K562 (cell line): ENCODE results near the gene HUNK. TPM values are rescaled to one million over a fixed set of nuclear protein-coding genes. Genes with fewer than 3 reads are reported as not detected.

Experiments
- ATAC-seq: fragments of 200-7000 bp; cut with Tn5 transposase; 3 replicates; pipeline ENCODE4 v1.9.1; 2020; ENCODE audit warnings: moderate library complexity
- BruUV-seq: library from RNA; stranded (reverse); fragments of 400-500 nt; replicated peaks from 2 replicates; lab custom pipeline; 2021; lab: Mats Ljungman, UMichigan
- CTCF ChIA-PET: fragments of 300-600 bp; formaldehyde crosslinking; extraction: SDS; loops from one replicate; lab custom pipeline; 2021; ENCODE audit warnings: low intra/inter-chr PET ratio; lab: Yijun Ruan, JAX
- POLR2A ChIA-PET: fragments of 300-600, 350-650 bp; sonication (Branson Sonifier 250); formaldehyde crosslinking; extraction: SDS; loops from one replicate; lab custom pipeline; 2021; ENCODE audit warnings: antibody characterized with exemption, inconsistent platforms; lab: Yijun Ruan, JAX
- DNase-seq, 4 experiments: peaks; one replicate each; pipeline versions ENCODE4 v3.0.0 to v3.0.0-alpha.2; 2011 to 2018; ENCODE audit warnings: low spot score in 3 of 4, mixed read lengths in 3 of 4; ENCODE audit errors: extremely low read depth in 1 of 4
- FAIRE-seq: peaks from 2 replicates; lab custom pipeline; 2011; peaks lifted over from hg19 to GRCh38; lab: Jason Lieb, UNC
- H2AFZ ChIP-seq: 2 replicates; pipeline ENCODE4 v1.6.0; 2011; ENCODE audit warnings: low read depth, low read length, control low read depth, inconsistent platforms
- H3K27ac ChIP-seq: fragments of 200-600 bp; 3 replicates; pipeline ENCODE4 v1.8.0; 2011; ENCODE audit warnings: low read depth, mild to moderate bottlenecking, control low read depth, inconsistent platforms, low read length, moderate library complexity, mixed read lengths; ENCODE audit errors: extremely low read depth
- H3K27me3 ChIP-seq, 2 experiments: fragments of 300-600 bp in 1 of 2; 2 replicates in 1 of 2; 3 replicates in 1 of 2; pipeline versions ENCODE4 v1.6.0 to v1.8.0; 2011; ENCODE audit warnings: inconsistent platforms in 2 of 2, low read length in 2 of 2, mild to moderate bottlenecking in 1 of 2, mixed read lengths in 1 of 2, moderate library complexity in 1 of 2; ENCODE audit not compliant: control insufficient read depth in 2 of 2, insufficient read depth in 2 of 2
- H3K36me3 ChIP-seq: fragments of 300-600 bp; 3 replicates; pipeline ENCODE4 v1.8.0; 2011; ENCODE audit warnings: mild to moderate bottlenecking, low read length, inconsistent platforms; ENCODE audit not compliant: control insufficient read depth, insufficient read depth
- H3K4me1 ChIP-seq, 2 experiments: fragments of 200-600 bp in 1 of 2; replicated peaks in 1 of 2; 2 replicates in 1 of 2; 3 replicates in 1 of 2; pipeline versions ENCODE4 v1.5.1 to v1.8.0; 2011; ENCODE audit warnings: inconsistent platforms in 2 of 2, low read length in 2 of 2, mild to moderate bottlenecking in 1 of 2, mixed read lengths in 1 of 2, moderate library complexity in 1 of 2; ENCODE audit not compliant: control insufficient read depth in 2 of 2, insufficient read depth in 2 of 2
- H3K4me2 ChIP-seq: 2 replicates; pipeline ENCODE4 v1.6.1; 2011; ENCODE audit warnings: low read length, control low read depth, inconsistent platforms, mixed read lengths; ENCODE audit not compliant: insufficient read depth
- H3K4me3 ChIP-seq: fragments of 200-600 bp; sonication (generic), shearing (Covaris generic); 2 replicates; pipeline ENCODE4 v1.5.1; 2016; ENCODE audit warnings: control low read depth, inconsistent platforms
- H3K79me2 ChIP-seq: fragments of 200-600 bp; 3 replicates; pipeline ENCODE4 v1.8.0; 2011; ENCODE audit warnings: low read length, inconsistent platforms; ENCODE audit not compliant: control insufficient read depth, insufficient read depth
- H3K9ac ChIP-seq, 2 experiments: 2 replicates each; pipeline versions ENCODE4 v1.6.0 to v1.6.1; 2011; ENCODE audit warnings: low read depth in 2 of 2, low read length in 2 of 2, control low read depth in 1 of 2, inconsistent platforms in 1 of 2, mild to moderate bottlenecking in 1 of 2, mixed read lengths in 1 of 2; ENCODE audit not compliant: insufficient read depth in 1 of 2
- H3K9me1 ChIP-seq: one replicate; pipeline ENCODE4 v1.6.0; 2011; ENCODE audit warnings: inconsistent platforms, mild to moderate bottlenecking, low read length, moderate library complexity; ENCODE audit not compliant: control insufficient read depth, insufficient read depth
- H3K9me3 ChIP-seq: replicated peaks from 2 replicates; pipeline ENCODE4 v1.5.1; 2011; ENCODE audit warnings: low read depth, low read length, inconsistent platforms; ENCODE audit not compliant: control insufficient read depth, insufficient read depth
- H4K20me1 ChIP-seq: replicated peaks from 2 replicates; pipeline ENCODE4 v1.6.1; 2011; ENCODE audit warnings: low read length, inconsistent platforms, mixed read lengths; ENCODE audit not compliant: control insufficient read depth, insufficient read depth
- BHLHE40 ChIP-seq: IDR thresholded peaks from 2 replicates; pipeline ENCODE4 v1.6.1; 2011; ENCODE audit warnings: low read length, improper control_type of control experiment
- CBX1 ChIP-seq: sonication (generic); IDR thresholded peaks from 2 replicates; pipeline ENCODE4 v1.6.1; 2016; ENCODE audit warnings: antibody characterized with exemption, low read depth, mild to moderate bottlenecking
- CC2D1A ChIP-seq: fragments of 450-650 bp; IDR thresholded peaks from 2 replicates; pipeline ENCODE4 v1.6.1; 2017; ENCODE audit warnings: mild to moderate bottlenecking
- NCOA1 ChIP-seq: fragments of 450-650 bp; IDR thresholded peaks from 2 replicates; pipeline ENCODE4 v1.6.1; 2016; ENCODE audit warnings: low read depth
- RAD51 ChIP-seq: fragments of 450-650 bp; IDR thresholded peaks from 2 replicates; pipeline ENCODE4 v1.7.1; 2016; ENCODE audit warnings: low read depth, mild to moderate bottlenecking, borderline replicate concordance
- ZFP91 ChIP-seq: sonication (generic); formaldehyde crosslinking; IDR thresholded peaks from 2 replicates; pipeline ENCODE4 v1.8.0; 2022; ENCODE audit warnings: mild to moderate bottlenecking, missing genetic modification reagents
- ZNF197 ChIP-seq: fragments of 200-800 bp; sonication (Bioruptor generic); IDR thresholded peaks from 2 replicates; pipeline ENCODE4 v1.6.1; 2016; ENCODE audit warnings: low read depth, missing genetic modification characterization, missing compliant biosample characterization
- ZNF282 ChIP-seq: sonication (generic); formaldehyde crosslinking; IDR thresholded peaks from 2 replicates; pipeline ENCODE4 v1.8.1; 2023; ENCODE audit warnings: missing genetic modification reagents
- WGBS: fragments of 100-300 bp; shearing (Covaris generic); methylation state at CpG from one replicate; pipeline ENCODE4 v1.1.6; 2016; ENCODE audit warnings: low coverage, mixed read lengths; ENCODE audit not compliant: insufficient coverage; ENCODE audit errors: missing lambda C conversion rate; 5-methylcytosine and 5-hydroxymethylcytosine counted together
- in situ Hi-C: fragments of 300-500 bp; cut with MboI; formaldehyde crosslinking; loops from 4 replicates; pipeline ENCODE4 v1.15.0; 2018; ENCODE audit warnings: inconsistent platforms, mixed read lengths
- intact Hi-C: fragments of 100-400 bp; cut with micrococcal nuclease; formaldehyde crosslinking; loops from 2 replicates; pipeline ENCODE4 v1.14.2; 2022
- polyA plus RNA-seq, 8 experiments: library from polyadenylated mRNA; depleted of rRNA in 4 of 8; stranded (reverse) in 5 of 8; unstranded in 3 of 8; fragments of >200 nt; fragmentation: Nextera tagmentation in 2 of 8; fragmentation: Illumina TruSeq in 1 of 8; extraction: Ambion mirVana in 2 of 8; extraction: Trizol in 1 of 8; gene quantifications; 2 replicates each; pipeline versions ENCODE4 v1.2.1 to v1.2.3, GENCODE V29; 2011 to 2014; ENCODE audit warnings: inconsistent platforms in 1 of 8, missing spikeins in 1 of 8
- total RNA-seq, 7 experiments: library from RNA; depleted of rRNA in 6 of 7; stranded (reverse); fragments of >200 nt in 6 of 7; fragmentation: Illumina TruSeq in 2 of 7; extraction: Trizol in 2 of 7; gene quantifications; 2 replicates each; pipeline versions ENCODE4 v1.2.1 to v1.2.3, GENCODE V29; 2011 to 2021; ENCODE audit warnings: low replicate concordance in 1 of 7

HUNK gene
- total and polyA plus RNA-seq, 9 of the 15 experiments (the other 6 are each of a cell fraction or from before 2014, with no cell fraction given) = not detected

- no peak for TF ChIP-seq ZFP91 (CRISPR knock-in tag)
- TF ChIP-seq RAD51 = no peak
Measured at GRCh38 chr21:31983120-31983519, 110.3 kb downstream of the HUNK start (continued).

- no peak overlapping the region for H3K4me3 ChIP-seq
- no peaks in the 10 kb centered on the region for H3K79me2 ChIP-seq
- H3K27me3 ChIP-seq = peaks cover 0 to 23% of the 10 kb centered on the region in 2 experiments; a peak in 3 of 5 replicates
- ATAC-seq (no peak), DNase-seq (no peak), FAIRE-seq (no peak)
- WGBS = under 1% methylated on average over 8 of the region's 8 CpGs
- TF ChIP-seq ZNF197 (CRISPR knock-in tag) (no peak), CC2D1A (no peak), BHLHE40 (no peak), ZNF282 (no peak), NCOA1 (no peak), CBX1 (no peak)
- H3K9me3 ChIP-seq = no peaks in the 10 kb centered on the region
- BruUV-seq = no TSS peak
- no peak overlapping the region for H3K4me2 ChIP-seq
- H3K27ac ChIP-seq = no peak overlapping the region
- no peaks in the 10 kb centered on the region for H3K4me1 ChIP-seq
- no peak overlapping the region for H3K9ac ChIP-seq
- CTCF ChIA-PET = no interaction called here
- H3K36me3 ChIP-seq = no peaks in the 10 kb centered on the region
- H4K20me1 ChIP-seq = no peaks in the 10 kb centered on the region
- intact Hi-C loops = loop anchor here (5.0 kb wide), 1 partner anchor 116 kb away; no protein-coding TSS in a partner anchor
- H2AFZ ChIP-seq = no peak overlapping the region
- in situ Hi-C loops = no loop called here
- POLR2A ChIA-PET = interaction anchor here (1.0 kb wide), 1 partner anchor 9 kb away, joined by 4 read pairs; no protein-coding TSS in a partner anchor
- no peaks in the 10 kb centered on the region for H3K9me1 ChIP-seq
Measured at GRCh38 chr21:31983554-31983953, 110.7 kb downstream of the HUNK start.
